A549 (cell line): ENCODE measurements around the gene FZD10. TPM values are rescaled to one million over a fixed set of nuclear protein-coding genes. Genes with fewer than 3 reads are reported as not detected.

Experiments
- ATAC-seq, 2 experiments: fragments of 200-7000 bp in 1 of 2; fragments of >200 bp in 1 of 2; cut with Nextera tagmentation in 1 of 2; cut with Tn5 transposase in 1 of 2; 3 replicates each; pipeline versions ENCODE4 v1.8.0 to v1.9.1; 2018 to 2020; ENCODE audit warnings: mild to moderate bottlenecking in 1 of 2, moderate library complexity in 1 of 2
- CTCF ChIA-PET: fragments of 300-600 bp; sonication (Branson Sonifier 250); formaldehyde crosslinking; extraction: SDS; loops from one replicate; lab custom pipeline; 2021; ENCODE audit warnings: antibody characterized with exemption, inconsistent platforms; lab: Yijun Ruan, JAX
- POLR2A ChIA-PET: fragments of 350-600 bp; formaldehyde crosslinking; extraction: SDS; loops from one replicate; lab custom pipeline; 2021; ENCODE audit warnings: antibody characterized with exemption, inconsistent platforms; lab: Yijun Ruan, JAX
- DNase-seq, 2 experiments: peaks; one replicate each; pipeline versions ENCODE4 v3.0.0 to v3.0.0-alpha.2; 2011 to 2016; ENCODE audit warnings: low read depth in 1 of 2, low spot score in 1 of 2
- FAIRE-seq: peaks from 2 replicates; lab custom pipeline; 2011; peaks lifted over from hg19 to GRCh38; lab: Jason Lieb, UNC
- H3K27ac ChIP-seq, 2 experiments: fragments of >200 bp; sonication (Bioruptor Twin); formaldehyde crosslinking; 3 replicates each; pipeline ENCODE4 v1.5.1; 2016 to 2017
- H3K4me1 ChIP-seq: fragments of >200 bp; sonication (Bioruptor Twin); formaldehyde crosslinking; 3 replicates; pipeline ENCODE4 v1.6.1; 2016
- H3K4me2 ChIP-seq: fragments of >200 bp; sonication (Bioruptor Twin); formaldehyde crosslinking; 3 replicates; pipeline ENCODE4 v1.6.1; 2016
- H3K4me3 ChIP-seq: fragments of >200 bp; sonication (Bioruptor Twin); formaldehyde crosslinking; 3 replicates; pipeline ENCODE4 v1.5.1; 2016
- H3K9me3 ChIP-seq: fragments of >200 bp; sonication (Bioruptor Twin); formaldehyde crosslinking; 3 replicates; pipeline ENCODE4 v1.6.1; 2016
- BHLHE40 ChIP-seq: IDR thresholded peaks from 2 replicates; pipeline ENCODE4 v1.6.1; 2012; ENCODE audit warnings: low read depth, low read length, inconsistent platforms
- CBX8 ChIP-seq: fragments of 200-600 bp; sonication (generic); IDR thresholded peaks from 2 replicates; pipeline ENCODE4 v1.6.1; 2016
- CHD2 ChIP-seq: fragments of 150-350 bp; IDR thresholded peaks from 2 replicates; pipeline ENCODE4 v1.6.1; 2014; ENCODE audit warnings: low read length; ENCODE audit not compliant: partially characterized antibody
- EHMT2 ChIP-seq: fragments of 200-600 bp; sonication (generic); IDR thresholded peaks from 2 replicates; pipeline ENCODE4 v1.6.1; 2016; ENCODE audit warnings: antibody characterized with exemption, low read depth, mild to moderate bottlenecking, moderate library complexity
- EP300 ChIP-seq, 2 experiments: fragments of >200 bp; sonication (Bioruptor Twin); formaldehyde crosslinking; IDR thresholded peaks; 2 replicates in 1 of 2; 3 replicates in 1 of 2; pipeline ENCODE4 v1.6.1; 2016 to 2017
- FOSB ChIP-seq: fragments of 250-450 bp; sonication (Bioruptor Pico); IDR thresholded peaks from 2 replicates; pipeline ENCODE4 v1.5.0; 2020; ENCODE audit warnings: mild to moderate bottlenecking, moderate library complexity
- HDAC2 ChIP-seq: fragments of 200-600 bp; sonication (generic); IDR thresholded peaks from 2 replicates; pipeline ENCODE4 v1.6.1; 2016
- JUNB ChIP-seq: fragments of >200 bp; sonication (Bioruptor Twin); formaldehyde crosslinking; IDR thresholded peaks from 2 replicates; pipeline ENCODE4 v1.6.1; 2016
- KDM1A ChIP-seq: fragments of 200-600 bp; sonication (generic); IDR thresholded peaks from 2 replicates; pipeline ENCODE4 v1.6.1; 2016; ENCODE audit warnings: low read depth, mild to moderate bottlenecking
- MAZ ChIP-seq: fragments of 150-350 bp; IDR thresholded peaks from 2 replicates; pipeline ENCODE4 v1.6.1; 2014; ENCODE audit warnings: antibody characterized with exemption, low read depth, low read length, borderline replicate concordance
- NR3C1 ChIP-seq: fragments of >200 bp; sonication (Bioruptor Twin); formaldehyde crosslinking; IDR thresholded peaks from 3 replicates; pipeline ENCODE4 v1.6.1; 2017
- POLR2A ChIP-seq: IDR thresholded peaks from 2 replicates; pipeline ENCODE4 v1.6.1; 2012; ENCODE audit warnings: mild to moderate bottlenecking, low read length
- RCOR1 ChIP-seq: fragments of 150-350 bp; IDR thresholded peaks from 2 replicates; pipeline ENCODE4 v1.6.1; 2014; ENCODE audit warnings: antibody characterized with exemption, low read length, low read depth
- RNF2 ChIP-seq: fragments of 200-600 bp; sonication (generic); IDR thresholded peaks from 2 replicates; pipeline ENCODE4 v1.6.1; 2016; ENCODE audit warnings: low read depth, mild to moderate bottlenecking, antibody characterized with exemption, moderate library complexity, borderline replicate concordance
- TP53 ChIP-seq: fragments of 250-450 bp; sonication (Bioruptor Pico); IDR thresholded peaks from 2 replicates; pipeline ENCODE4 v1.5.0; 2021; ENCODE audit warnings: mild to moderate bottlenecking, moderate library complexity
- ZNF302 ChIP-seq: fragments of 250-450 bp; sonication (Bioruptor Pico); IDR thresholded peaks from 2 replicates; pipeline ENCODE4 v1.9.0; 2021; ENCODE audit warnings: inconsistent platforms, mild to moderate bottlenecking, moderate library complexity
- WGBS: methylation state at CpG from one replicate; pipeline ENCODE4 v1.1.6; 2017; ENCODE audit errors: missing lambda C conversion rate; 5-methylcytosine and 5-hydroxymethylcytosine counted together
- polyA plus RNA-seq, 4 experiments: library from polyadenylated mRNA; depleted of rRNA in 3 of 4; stranded (reverse); fragments of >200 nt; fragmentation: RNase III in 1 of 4; extraction: RNeasy Plus Mini Kit Qiagen cat#74134 plus additional on column Dnase treatment in 1 of 4; gene quantifications; 2 replicates in 3 of 4; 3 replicates in 1 of 4; pipeline ENCODE4 v1.2.3, GENCODE V29; 2011 to 2017
- TF ChIP-seq, protein P1 (sequence below): fragments of 450-650 bp; IDR thresholded peaks from 2 replicates; pipeline ENCODE4 v1.6.1; 2014; ENCODE audit warnings: antibody characterized with exemption
- TF ChIP-seq, protein P2 (sequence below): fragments of >200 bp; sonication (Bioruptor Twin); formaldehyde crosslinking; IDR thresholded peaks from 3 replicates; pipeline ENCODE4 v1.6.1; 2016
- TF ChIP-seq, protein P3 (sequence below): IDR thresholded peaks from 2 replicates; pipeline ENCODE4 v1.6.1; 2012; ENCODE audit warnings: low read depth, borderline replicate concordance

Gene FZD10
- polyA plus RNA-seq, 2 of the 4 experiments (the other 2 are of a cell fraction), result not detected

DNA sequence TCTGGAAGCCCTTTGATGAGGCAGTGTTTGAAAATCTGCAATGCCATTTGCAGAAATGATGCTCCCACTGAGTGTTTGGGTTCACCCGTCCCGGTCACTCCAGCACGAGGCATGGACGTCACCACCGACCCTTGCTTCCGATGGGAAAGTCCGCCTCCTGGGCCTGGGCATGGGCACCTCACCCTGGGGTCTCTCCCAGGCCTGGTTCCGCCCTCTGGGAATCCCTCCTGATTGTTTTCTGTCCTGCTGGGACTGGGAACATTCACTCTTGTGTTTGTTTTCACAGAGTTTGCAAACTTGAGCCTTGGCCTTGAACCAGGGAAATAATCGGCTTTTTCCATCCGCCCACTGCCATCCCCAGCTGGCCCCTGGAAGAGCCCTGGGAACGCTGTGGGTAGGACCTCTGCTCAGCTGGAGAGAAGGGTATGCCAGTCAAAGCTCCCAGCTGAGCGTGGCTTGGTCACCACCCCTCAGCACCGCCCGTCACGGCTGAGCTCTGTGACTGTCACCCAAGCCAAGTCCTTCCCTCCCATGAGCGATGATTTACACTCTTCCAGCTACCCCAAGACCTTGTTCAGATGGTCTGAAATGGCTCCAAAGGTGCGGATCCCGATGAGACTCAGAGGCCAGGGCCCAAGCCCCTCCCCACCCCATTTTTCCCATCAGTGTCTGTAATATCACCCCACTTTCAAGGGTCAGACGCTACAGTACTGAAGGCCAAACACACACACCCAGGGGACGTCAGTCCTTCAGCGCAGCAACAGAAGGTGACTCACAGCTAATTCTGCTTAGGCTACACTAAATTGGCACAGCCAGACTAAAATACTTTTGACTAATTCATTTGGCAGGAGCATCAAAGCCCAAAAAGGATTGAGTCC is 34.1 kb upstream of the FZD10 start:
- no peak overlapping the region for H3K27ac ChIP-seq
- ChIA-PET POLR2A (no interaction called here), CTCF (interaction anchor here (1.2 kb wide), 1 partner anchor 80 kb away, joined by 3 read pairs; no protein-coding TSS in a partner anchor)
- TF ChIP-seq FOSB (CRISPR knock-in tag) (no peak), MAZ (no peak), EP300 (IDR thresholded peaks at IDR 0.05) (no peak), EHMT2 (no peak)
- ATAC-seq (no peak), DNase-seq (no peak), FAIRE-seq (no peak)
- H3K4me2 ChIP-seq, result no peak overlapping the region
- no peaks in the 10 kb centered on the region; the same call in 2 of the 3 replicates for H3K9me3 ChIP-seq
- no peaks in the 10 kb centered on the region for H3K4me1 ChIP-seq
- 47% methylated on average over 21 of the region's 21 CpGs for WGBS
- no peak overlapping the region for H3K4me3 ChIP-seq

DNA sequence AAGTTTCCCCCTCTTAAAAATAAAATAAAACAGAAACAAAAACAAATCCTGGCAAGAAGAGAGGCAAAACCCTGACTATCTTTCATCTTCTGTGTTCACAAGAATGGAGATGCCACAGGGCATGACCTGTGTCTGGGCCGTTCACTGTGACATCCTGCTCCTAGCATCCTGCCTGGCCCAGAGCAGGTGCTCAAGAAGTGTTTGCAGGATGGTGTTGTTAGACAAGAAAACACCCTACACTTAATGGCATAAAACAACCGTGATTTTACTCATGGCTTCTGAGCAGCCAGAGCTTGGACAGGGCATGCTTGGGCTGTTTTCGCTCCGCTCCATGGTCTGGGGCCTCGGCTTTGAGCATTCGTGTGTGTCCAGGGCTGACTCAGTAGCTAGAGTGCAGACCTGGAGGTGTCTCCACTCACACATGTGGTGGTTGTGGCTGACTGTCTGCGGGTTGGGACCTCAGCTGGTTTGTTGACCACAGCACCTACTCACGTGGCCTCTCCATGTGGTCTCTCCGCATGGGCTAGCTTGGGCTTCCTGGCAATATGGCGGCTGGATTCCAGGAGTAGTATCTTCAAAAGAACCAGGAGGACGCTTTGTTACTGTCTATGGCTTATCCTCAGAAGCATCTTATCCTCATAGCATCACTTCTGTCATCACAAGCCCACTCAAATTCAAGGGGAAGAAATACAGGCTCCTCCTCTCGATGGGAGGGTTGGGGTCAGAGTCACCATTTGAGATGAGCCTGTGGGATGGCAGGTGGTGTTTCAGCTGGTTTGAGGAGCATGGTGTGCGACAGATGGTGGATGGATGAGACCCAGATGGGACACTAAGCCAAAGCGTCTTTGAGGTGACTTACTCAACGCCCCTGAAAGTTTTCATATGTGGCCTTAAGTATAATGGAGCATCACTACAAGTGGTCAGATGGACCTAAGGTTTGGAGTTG is 33.2 kb upstream of the FZD10 start:
- Histone ChIP-seq H3K4me2 (no peak overlapping the region), H3K4me1 (no peaks in the 10 kb centered on the region), H3K27ac (no peak overlapping the region), H3K9me3 (no peaks in the 10 kb centered on the region; the same call in 2 of the 3 replicates), H3K4me3 (no peak overlapping the region)
- TF ChIP-seq, protein P1, sequence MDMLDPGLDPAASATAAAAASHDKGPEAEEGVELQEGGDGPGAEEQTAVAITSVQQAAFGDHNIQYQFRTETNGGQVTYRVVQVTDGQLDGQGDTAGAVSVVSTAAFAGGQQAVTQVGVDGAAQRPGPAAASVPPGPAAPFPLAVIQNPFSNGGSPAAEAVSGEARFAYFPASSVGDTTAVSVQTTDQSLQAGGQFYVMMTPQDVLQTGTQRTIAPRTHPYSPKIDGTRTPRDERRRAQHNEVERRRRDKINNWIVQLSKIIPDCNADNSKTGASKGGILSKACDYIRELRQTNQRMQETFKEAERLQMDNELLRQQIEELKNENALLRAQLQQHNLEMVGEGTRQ, result no peak
- TF ChIP-seq RNF2, result no peak
- no peak for TF ChIP-seq MAZ
- no peak for TF ChIP-seq JUNB
- TF ChIP-seq, protein P2, sequence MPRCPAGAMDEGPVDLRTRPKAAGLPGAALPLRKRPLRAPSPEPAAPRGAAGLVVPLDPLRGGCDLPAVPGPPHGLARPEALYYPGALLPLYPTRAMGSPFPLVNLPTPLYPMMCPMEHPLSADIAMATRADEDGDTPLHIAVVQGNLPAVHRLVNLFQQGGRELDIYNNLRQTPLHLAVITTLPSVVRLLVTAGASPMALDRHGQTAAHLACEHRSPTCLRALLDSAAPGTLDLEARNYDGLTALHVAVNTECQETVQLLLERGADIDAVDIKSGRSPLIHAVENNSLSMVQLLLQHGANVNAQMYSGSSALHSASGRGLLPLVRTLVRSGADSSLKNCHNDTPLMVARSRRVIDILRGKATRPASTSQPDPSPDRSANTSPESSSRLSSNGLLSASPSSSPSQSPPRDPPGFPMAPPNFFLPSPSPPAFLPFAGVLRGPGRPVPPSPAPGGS, result no peak
- no peak for TF ChIP-seq HDAC2
- TF ChIP-seq ZNF302, result no peak
- no peak for TF ChIP-seq CBX8
- no peak for TF ChIP-seq TP53
- no peak for TF ChIP-seq CHD2
- TF ChIP-seq NR3C1, result no peak
- TF ChIP-seq, protein P3, sequence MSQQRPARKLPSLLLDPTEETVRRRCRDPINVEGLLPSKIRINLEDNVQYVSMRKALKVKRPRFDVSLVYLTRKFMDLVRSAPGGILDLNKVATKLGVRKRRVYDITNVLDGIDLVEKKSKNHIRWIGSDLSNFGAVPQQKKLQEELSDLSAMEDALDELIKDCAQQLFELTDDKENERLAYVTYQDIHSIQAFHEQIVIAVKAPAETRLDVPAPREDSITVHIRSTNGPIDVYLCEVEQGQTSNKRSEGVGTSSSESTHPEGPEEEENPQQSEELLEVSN, result no peak
- POLR2A ChIA-PET, result no interaction called here
- FAIRE-seq, result no peak
- WGBS, result 46% methylated on average over 15 of the region's 15 CpGs
- no peak for ATAC-seq
- DNase-seq, result no peak
- CTCF ChIA-PET, result interaction anchor here (1.2 kb wide), 1 partner anchor 81 kb away, joined by 3 read pairs; no protein-coding TSS in a partner anchor

DNA sequence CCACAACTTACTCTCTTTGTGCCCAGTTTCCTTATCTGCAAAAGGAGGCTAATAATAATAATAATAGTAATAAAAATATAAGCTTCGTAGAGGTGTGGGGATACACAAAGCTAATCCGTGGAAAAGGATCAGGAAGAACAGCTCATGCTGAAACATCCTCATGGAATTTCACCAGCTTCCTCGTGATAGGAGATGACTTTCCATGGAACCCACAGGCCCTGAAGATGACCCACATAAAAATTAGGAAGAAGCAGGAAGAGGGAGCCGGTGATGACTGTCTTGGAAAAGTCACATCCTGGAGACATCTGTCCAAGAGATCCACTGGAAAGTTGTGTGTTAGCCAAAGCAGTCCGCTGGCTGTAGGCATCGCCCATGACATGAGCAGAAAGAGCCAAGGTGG is 31.9 kb upstream of the FZD10 start:
- Histone ChIP-seq H3K4me1 (no peaks in the 10 kb centered on the region), H3K4me2 (no peak overlapping the region), H3K27ac (no peak overlapping the region), H3K9me3 (no peaks in the 10 kb centered on the region; the same call in 2 of the 3 replicates), H3K4me3 (no peak overlapping the region)
- FAIRE-seq, result no peak
- WGBS, result 24% methylated on average over 6 of the region's 6 CpGs
- TF ChIP-seq ZNF302 (no peak), POLR2A (no peak), RCOR1 (no peak), KDM1A (no peak), BHLHE40 (no peak)
- TF ChIP-seq, protein P1, result no peak
- CTCF ChIA-PET, result interaction anchor here (0.6 kb wide), 1 partner anchor 182 kb away, joined by 3 read pairs; no protein-coding TSS in a partner anchor
- ATAC-seq, result no peak
- POLR2A ChIA-PET, result no interaction called here
- no peak for DNase-seq
